ENCODE results near the gene GRM1.

Gene GRM1

DNA sequence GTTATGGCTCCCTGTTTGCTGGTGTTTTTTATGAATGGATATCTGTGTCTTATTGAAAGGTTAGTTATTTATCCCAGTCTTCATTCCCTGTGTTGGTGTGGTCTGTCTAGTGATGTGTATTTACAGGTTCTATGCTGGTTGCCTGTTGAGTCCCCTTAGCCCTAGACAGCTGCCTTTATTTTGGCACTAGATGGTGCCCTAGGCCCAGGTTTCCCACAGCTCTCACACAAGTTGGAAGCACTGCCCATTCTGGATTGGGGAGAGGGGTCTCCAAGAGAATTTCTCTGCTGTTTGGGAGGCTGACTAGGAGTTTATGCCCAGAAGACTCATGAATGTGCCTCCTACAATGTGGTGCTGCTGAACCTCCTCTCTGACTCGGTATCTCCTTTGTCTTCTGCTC lies 12.4 kb downstream of the GRM1 start:
- Histone ChIP-seq H3K4me3 (no peak overlapping the region), H3K9ac (no peak overlapping the region), H3K27ac (no peak overlapping the region), H3K36me3 (no peaks in the 10 kb centered on the region), H3K27me3 (no peaks in the 10 kb centered on the region), H3K4me1 (no peaks in the 10 kb centered on the region), H4K20me1 (no peaks in the 10 kb centered on the region), H3K9me3 (peaks cover 13% of the 10 kb centered on the region; the same call in 1 of the 2 replicates), H3K4me2 (no peak overlapping the region)
- no peak for TF ChIP-seq Cebpa-rat (IDR thresholded peaks at IDR 0.05)

DNA sequence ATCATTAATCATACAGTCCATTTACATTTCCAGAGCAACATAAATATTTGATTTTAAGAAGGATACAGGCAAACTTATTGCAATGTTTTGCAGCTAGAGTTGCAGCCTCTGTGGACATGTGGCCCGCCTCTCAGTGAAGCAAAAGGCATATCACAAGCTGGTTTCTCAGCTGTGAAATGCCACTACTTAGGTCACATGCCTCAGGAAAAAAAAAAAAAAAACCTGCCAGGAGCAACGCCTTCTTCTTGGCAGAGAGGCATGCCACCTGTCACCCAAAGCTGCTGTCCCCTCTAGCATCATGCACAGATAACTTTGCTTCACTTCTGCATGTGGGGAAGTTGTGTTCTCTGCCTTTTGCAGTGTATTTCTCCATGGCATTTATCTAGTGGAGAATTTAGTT lies 18.5 kb downstream of the GRM1 start:
- no peak for TF ChIP-seq Cebpa-rat (IDR thresholded peaks at IDR 0.05)
- no peak overlapping the region for H3K4me3 ChIP-seq
- H4K20me1 ChIP-seq = no peaks in the 10 kb centered on the region
- H3K27ac ChIP-seq = no peak overlapping the region
- no peaks in the 10 kb centered on the region for H3K27me3 ChIP-seq
- H3K9me3 ChIP-seq = no peaks in the 10 kb centered on the region
- H3K36me3 ChIP-seq = no peaks in the 10 kb centered on the region
- H3K9ac ChIP-seq = no peak overlapping the region
- H3K4me1 ChIP-seq = no peaks in the 10 kb centered on the region
- H3K4me2 ChIP-seq = no peak overlapping the region

- H3K27me3 ChIP-seq = no peaks in the 10 kb centered on the region
- no peaks in the 10 kb centered on the region for H3K36me3 ChIP-seq
- no peaks in the 10 kb centered on the region for H4K20me1 ChIP-seq
- H3K4me3 ChIP-seq = no peak overlapping the region
- H3K27ac ChIP-seq = no peak overlapping the region
- H3K4me1 ChIP-seq = no peaks in the 10 kb centered on the region
- TF ChIP-seq Cebpa-rat (IDR thresholded peaks at IDR 0.05) = no peak
- no peak overlapping the region for H3K9ac ChIP-seq
- no peak overlapping the region for H3K4me2 ChIP-seq
- H3K9me3 ChIP-seq = no peaks in the 10 kb centered on the region
These were observed 21.3 kb downstream of the GRM1 start for GRCh38 chr6:146050168-146050567.

DNA sequence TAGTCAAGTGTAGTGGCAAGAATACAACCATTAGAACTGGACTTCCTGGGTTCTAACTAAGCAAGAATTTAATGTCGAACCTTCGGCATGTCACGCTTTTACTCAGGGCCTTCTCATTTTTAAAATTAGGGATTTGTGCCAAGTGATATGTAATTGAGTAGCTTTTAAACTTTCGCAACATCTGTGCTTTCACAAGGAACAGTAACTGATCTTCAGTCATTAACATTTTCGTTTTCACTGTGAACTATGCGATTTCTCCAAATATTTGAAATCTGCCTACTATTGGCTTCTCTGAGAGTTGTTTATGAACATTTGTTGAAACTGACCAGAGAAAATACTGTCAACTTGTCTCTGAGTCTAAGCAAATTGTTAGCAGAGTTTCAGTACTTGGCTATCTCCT lies 27.6 kb downstream of the GRM1 start:
- no peaks in the 10 kb centered on the region for H3K36me3 ChIP-seq
- no peaks in the 10 kb centered on the region for H4K20me1 ChIP-seq
- no peak for TF ChIP-seq Cebpa-rat (IDR thresholded peaks at IDR 0.05)
- H3K27ac ChIP-seq = no peak overlapping the region
- no peak overlapping the region for H3K9ac ChIP-seq
- H3K9me3 ChIP-seq = no peaks in the 10 kb centered on the region
- no peak overlapping the region for H3K4me2 ChIP-seq
- no peaks in the 10 kb centered on the region for H3K27me3 ChIP-seq
- no peaks in the 10 kb centered on the region for H3K4me1 ChIP-seq
- H3K4me3 ChIP-seq = no peak overlapping the region

DNA sequence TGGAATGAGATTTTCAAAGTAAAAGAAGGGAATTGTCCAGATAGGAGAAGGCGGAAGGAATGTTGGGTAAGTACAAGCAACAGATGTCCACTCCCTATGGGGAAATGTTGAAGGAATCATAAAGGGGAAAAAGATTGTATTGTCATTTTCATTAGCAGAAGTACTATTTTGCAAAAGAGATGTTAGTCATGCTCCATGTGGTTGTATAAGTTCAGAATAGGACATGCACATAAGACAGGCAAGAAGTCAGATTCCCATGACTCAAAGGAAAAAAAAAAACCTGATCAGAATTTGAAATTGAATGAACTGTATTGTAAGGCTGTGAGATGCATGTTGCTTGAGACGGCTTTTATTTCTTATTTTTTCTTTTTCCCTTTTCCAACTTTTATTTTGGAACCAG lies 36.8 kb downstream of the GRM1 start:
- H3K4me3 ChIP-seq = no peak overlapping the region
- no peak overlapping the region for H3K27ac ChIP-seq
- H3K27me3 ChIP-seq = no peaks in the 10 kb centered on the region
- TF ChIP-seq Cebpa-rat (IDR thresholded peaks at IDR 0.05) = no peak
- H3K4me2 ChIP-seq = no peak overlapping the region
- H3K36me3 ChIP-seq = no peaks in the 10 kb centered on the region
- H3K9me3 ChIP-seq = no peaks in the 10 kb centered on the region
- H3K9ac ChIP-seq = no peak overlapping the region
- no peaks in the 10 kb centered on the region for H3K4me1 ChIP-seq
- no peaks in the 10 kb centered on the region for H4K20me1 ChIP-seq

- H3K9ac ChIP-seq = no peak overlapping the region
- no peak overlapping the region for H3K4me2 ChIP-seq
- H3K9me3 ChIP-seq = no peaks in the 10 kb centered on the region
- H3K27me3 ChIP-seq = no peaks in the 10 kb centered on the region
- no peaks in the 10 kb centered on the region for H3K36me3 ChIP-seq
- H3K27ac ChIP-seq = no peak overlapping the region
- no peaks in the 10 kb centered on the region for H4K20me1 ChIP-seq
- TF ChIP-seq Cebpa-rat (IDR thresholded peaks at IDR 0.05) = no peak
- H3K4me1 ChIP-seq = no peaks in the 10 kb centered on the region
- H3K4me3 ChIP-seq = no peak overlapping the region
These were observed 37.6 kb downstream of the GRM1 start for GRCh38 chr6:146066506-146066905.

- no peak overlapping the region for H3K9ac ChIP-seq
- no peaks in the 10 kb centered on the region for H3K9me3 ChIP-seq
- no peaks in the 10 kb centered on the region for H3K27me3 ChIP-seq
- no peak overlapping the region for H3K27ac ChIP-seq
- no peaks in the 10 kb centered on the region for H3K36me3 ChIP-seq
- no peaks in the 10 kb centered on the region for H4K20me1 ChIP-seq
- TF ChIP-seq Cebpa-rat (IDR thresholded peaks at IDR 0.05) = no peak
- H3K4me2 ChIP-seq = no peak overlapping the region
- no peaks in the 10 kb centered on the region for H3K4me1 ChIP-seq
- H3K4me3 ChIP-seq = no peak overlapping the region
These were observed 42.9 kb downstream of the GRM1 start for GRCh38 chr6:146071781-146072180.

- no peaks in the 10 kb centered on the region for H3K4me1 ChIP-seq
- no peak for TF ChIP-seq Cebpa-rat (IDR thresholded peaks at IDR 0.05)
- H3K36me3 ChIP-seq = no peaks in the 10 kb centered on the region
- H3K27ac ChIP-seq = no peak overlapping the region
- H3K27me3 ChIP-seq = no peaks in the 10 kb centered on the region
- no peak overlapping the region for H3K4me2 ChIP-seq
- H3K4me3 ChIP-seq = no peak overlapping the region
- H4K20me1 ChIP-seq = no peaks in the 10 kb centered on the region
- H3K9me3 ChIP-seq = no peaks in the 10 kb centered on the region
- no peak overlapping the region for H3K9ac ChIP-seq
These were observed 49.1 kb downstream of the GRM1 start for GRCh38 chr6:146077992-146078391.

DNA sequence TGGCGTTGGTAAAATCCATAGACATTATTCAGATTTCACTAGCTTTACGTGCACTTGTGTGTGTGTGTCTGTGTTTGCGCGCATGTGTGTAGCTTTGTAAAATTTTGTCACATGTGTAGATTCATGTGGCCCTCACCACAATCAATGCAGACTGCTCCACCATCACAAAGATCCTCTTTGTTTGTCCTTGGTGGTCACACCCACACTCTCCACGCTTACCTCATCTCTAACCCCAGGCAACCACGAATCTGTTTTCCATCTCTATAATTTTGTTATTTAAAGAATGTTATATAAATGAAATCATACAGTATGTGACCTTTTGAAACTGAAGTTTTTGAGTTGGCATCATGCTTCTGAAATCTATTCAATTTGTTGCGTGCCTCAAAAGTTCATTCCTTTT lies 58.5 kb downstream of the GRM1 start:
- H3K4me1 ChIP-seq = no peaks in the 10 kb centered on the region
- H3K9me3 ChIP-seq = no peaks in the 10 kb centered on the region
- no peaks in the 10 kb centered on the region for H3K27me3 ChIP-seq
- H3K9ac ChIP-seq = no peak overlapping the region
- no peak overlapping the region for H3K27ac ChIP-seq
- no peak overlapping the region for H3K4me2 ChIP-seq
- H3K36me3 ChIP-seq = no peaks in the 10 kb centered on the region
- no peak overlapping the region for H3K4me3 ChIP-seq
- H4K20me1 ChIP-seq = no peaks in the 10 kb centered on the region
- TF ChIP-seq Cebpa-rat (IDR thresholded peaks at IDR 0.05) = no peak

DNA sequence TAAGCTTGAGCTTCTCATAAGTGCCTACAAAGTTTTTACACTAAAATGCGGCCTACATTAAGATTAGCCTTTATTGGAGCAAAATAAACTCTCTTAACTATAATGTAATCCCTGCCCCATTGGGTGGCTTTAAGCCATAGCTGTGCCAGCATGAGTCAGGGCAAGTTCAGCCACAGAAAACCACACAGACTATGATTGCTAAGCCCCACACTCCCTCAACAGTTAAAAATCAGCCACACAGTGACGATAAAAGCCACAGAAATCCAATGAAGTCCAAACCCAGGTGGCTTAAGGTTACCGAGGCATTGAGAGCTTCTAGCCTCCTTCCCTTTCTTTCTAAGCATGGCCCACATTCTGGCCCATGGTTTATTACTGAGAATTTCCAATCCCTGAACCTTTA lies 61.6 kb downstream of the GRM1 start:
- TF ChIP-seq Cebpa-rat (IDR thresholded peaks at IDR 0.05) = no peak
- Histone ChIP-seq H4K20me1 (no peaks in the 10 kb centered on the region), H3K9ac (no peak overlapping the region), H3K36me3 (no peaks in the 10 kb centered on the region), H3K27me3 (no peaks in the 10 kb centered on the region), H3K4me3 (no peak overlapping the region), H3K4me1 (no peaks in the 10 kb centered on the region), H3K4me2 (no peak overlapping the region), H3K27ac (no peak overlapping the region), H3K9me3 (no peaks in the 10 kb centered on the region)

GRCh38 chr6:146092961-146093686 lies 64.3 kb downstream of the GRM1 start:
- no peak for TF ChIP-seq Cebpa-rat (IDR thresholded peaks at IDR 0.05)

More at GRCh38 chr6:146092961-146093686, 64.3 kb downstream of the GRM1 start:
- H3K27me3 ChIP-seq = no peaks in the 10 kb centered on the region
- H3K27ac ChIP-seq = no peak overlapping the region
- no peak overlapping the region for H3K4me2 ChIP-seq
- no peaks in the 10 kb centered on the region for H3K9me3 ChIP-seq
- no peaks in the 10 kb centered on the region for H4K20me1 ChIP-seq
- no peak overlapping the region for H3K4me3 ChIP-seq
- H3K36me3 ChIP-seq = no peaks in the 10 kb centered on the region
- H3K4me1 ChIP-seq = no peaks in the 10 kb centered on the region
- H3K9ac ChIP-seq = no peak overlapping the region
